GM12874 (cell line): ENCODE data around the gene RAG2.

Experiments
- TF ChIP-seq, protein P1 (sequence below): IDR thresholded peaks from 2 replicates; pipeline ENCODE4 v1.5.1; 2011; ENCODE audit warnings: low read depth, mild to moderate bottlenecking, control low read depth, low read length, moderate library complexity; ENCODE audit not compliant: insufficient read depth

Gene RAG2

DNA sequence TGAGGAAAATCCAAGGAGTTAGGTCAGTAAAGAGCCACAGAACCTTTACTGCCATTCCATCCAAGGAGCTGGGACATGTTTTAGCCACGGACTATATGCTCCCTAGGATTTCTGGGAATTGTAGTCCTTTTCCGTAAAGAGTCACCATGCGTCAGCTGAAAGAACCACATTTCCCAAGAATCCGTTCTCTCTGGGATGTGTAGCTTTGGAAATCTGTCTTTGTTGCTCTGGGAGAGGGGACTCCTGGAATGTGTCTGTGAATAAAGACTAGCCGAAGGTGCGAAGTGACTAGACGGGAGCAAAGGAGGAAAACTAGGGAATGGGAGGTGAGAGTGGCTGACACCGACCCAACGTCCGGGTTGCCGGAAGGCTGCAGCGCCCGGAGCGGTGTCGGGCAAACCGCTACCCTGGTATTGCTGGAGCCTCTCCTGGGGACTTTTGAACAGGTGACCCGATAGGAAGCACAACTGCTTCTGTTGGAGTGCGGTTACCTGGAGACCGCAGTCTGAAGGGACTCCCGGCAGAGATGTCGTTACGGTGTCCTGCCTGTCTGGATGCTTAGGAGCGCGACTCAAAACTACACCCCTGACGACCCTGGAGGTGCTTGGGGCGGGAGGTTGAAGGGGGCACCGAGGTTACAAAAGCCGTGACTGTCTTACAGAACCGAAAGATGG, 3.6 kb downstream of the RAG2 start, which contains the start of gene IFTAP:
TSS of gene IFTAP (plus strand) at position 187 of the 674 bp plus-strand sequence. CDS start 15,602 bp downstream, outside the sequence.
- TF ChIP-seq, protein P1, sequence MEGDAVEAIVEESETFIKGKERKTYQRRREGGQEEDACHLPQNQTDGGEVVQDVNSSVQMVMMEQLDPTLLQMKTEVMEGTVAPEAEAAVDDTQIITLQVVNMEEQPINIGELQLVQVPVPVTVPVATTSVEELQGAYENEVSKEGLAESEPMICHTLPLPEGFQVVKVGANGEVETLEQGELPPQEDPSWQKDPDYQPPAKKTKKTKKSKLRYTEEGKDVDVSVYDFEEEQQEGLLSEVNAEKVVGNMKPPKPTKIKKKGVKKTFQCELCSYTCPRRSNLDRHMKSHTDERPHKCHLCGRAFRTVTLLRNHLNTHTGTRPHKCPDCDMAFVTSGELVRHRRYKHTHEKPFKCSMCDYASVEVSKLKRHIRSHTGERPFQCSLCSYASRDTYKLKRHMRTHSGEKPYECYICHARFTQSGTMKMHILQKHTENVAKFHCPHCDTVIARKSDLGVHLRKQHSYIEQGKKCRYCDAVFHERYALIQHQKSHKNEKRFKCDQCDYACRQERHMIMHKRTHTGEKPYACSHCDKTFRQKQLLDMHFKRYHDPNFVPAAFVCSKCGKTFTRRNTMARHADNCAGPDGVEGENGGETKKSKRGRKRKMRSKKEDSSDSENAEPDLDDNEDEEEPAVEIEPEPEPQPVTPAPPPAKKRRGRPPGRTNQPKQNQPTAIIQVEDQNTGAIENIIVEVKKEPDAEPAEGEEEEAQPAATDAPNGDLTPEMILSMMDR = no peak

DNA sequence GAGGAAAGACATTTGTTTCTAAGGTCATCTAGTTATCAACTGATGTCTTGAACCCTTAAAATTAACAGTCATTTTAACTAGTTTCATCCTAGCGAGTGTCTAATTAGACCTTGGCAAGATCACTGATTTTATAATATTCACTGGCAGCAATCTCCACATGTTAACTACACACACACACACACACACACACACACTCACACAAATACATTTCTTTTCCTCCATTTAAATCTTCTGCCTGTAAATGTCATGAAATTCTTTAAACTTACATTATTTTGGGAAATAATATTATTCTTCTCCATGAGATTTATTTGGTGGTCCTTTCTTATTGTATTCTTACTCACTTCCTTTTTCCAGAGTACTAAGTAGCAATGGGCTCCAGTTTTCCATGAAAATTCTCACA, 6.6 kb downstream of the RAG2 start:
- TF ChIP-seq, protein P1 = no peak

DNA sequence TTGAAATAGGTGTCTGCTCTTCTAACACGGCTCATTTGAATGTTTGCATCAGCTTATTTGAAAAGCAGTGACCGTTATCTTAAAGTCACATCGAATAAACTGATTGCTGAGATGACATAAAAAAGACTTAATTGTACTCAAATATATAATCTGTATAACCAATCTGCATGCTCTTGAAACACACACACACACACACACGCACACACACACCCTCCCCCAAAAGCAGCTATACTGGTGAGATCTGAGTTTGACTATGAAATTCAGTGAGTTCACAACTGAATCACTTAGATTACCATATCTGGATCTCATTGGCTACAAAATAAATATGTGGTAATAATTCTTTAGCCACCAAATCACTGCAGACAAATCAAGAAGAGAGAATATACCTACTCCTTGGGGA, 7.5 kb downstream of the RAG2 start:
- TF ChIP-seq, protein P1 = no peak

DNA sequence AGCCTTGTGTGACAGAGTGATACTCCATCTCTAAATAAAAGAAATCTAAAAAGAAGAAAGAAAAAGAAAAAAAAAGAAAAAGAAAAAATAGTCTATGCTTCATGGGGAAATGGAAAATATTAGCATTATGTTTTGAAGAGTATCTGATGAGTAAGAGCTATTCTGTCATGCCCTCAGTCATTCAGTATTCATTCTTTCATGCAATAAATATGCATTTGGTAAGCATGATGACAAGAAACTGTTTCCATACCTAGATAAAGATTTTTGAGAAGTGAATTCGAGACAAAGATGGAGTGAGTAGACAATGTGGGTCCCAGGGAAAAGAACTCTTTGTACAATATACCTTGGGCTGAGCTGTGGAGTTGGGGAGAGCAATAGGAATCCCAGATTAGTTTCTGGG, 9.9 kb downstream of the RAG2 start:
- TF ChIP-seq, protein P1 = no peak

DNA sequence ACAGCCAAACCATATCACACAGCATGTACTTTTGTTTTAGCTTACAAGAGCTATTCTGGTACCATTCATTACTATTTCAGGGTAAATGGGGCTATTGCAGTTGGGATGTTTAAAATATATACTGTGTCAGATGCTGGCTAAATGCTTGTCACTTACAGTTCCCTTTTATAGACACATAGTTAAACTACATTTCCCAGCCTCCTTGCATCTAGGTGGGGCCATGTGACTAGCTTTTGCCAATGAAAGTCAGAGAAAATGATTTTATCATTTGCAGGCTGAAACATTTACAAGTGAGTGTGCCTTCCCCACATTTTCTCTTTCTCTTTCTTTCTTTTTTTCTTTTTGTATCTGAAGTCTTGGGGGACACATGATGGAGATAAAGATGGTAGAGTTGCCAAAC, 11.5 kb downstream of the RAG2 start:
- TF ChIP-seq, protein P1 = no peak

DNA sequence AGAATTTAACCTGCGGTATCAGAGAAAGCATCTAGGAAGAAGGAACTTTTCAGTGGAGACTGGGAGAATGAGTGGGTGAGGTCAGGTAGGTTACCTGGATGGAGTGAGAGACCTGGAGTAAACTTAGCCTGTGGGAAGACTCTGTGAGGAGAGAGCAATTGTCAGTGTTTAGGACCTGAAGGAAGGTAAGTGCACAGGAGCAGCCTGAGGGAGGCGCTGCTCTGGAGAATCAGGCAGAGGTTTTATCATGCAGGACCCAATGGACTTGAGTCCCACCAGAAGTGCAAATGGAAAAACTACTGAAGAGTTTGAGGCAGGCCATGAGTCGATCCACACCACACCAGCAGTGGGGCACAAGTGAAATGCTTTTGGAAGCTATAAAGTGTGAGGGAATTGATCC, 14.4 kb downstream of the RAG2 start:
- TF ChIP-seq, protein P1 = no peak

DNA sequence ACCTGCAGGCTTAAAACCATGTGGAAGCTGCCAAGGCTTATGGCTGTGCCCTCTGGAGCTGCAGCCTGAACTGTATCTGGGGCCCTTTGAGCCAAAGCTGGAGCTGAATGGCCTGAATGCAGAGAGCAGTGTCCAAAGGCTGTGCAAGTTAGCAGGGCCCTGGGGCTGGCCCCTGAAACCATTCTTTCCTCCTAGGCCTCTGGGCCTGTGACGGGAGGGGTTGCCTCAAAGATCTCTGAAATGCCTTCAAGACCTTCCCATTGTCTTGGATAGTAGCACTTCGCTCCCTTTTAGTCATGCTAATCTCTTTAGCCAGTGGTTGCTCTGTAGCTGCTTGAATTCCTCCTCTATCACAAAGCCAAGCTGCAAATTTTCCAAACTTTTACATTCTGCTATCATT, 16.5 kb downstream of the RAG2 start:
- TF ChIP-seq, protein P1 = no peak
